PC-9 (cell line): ENCODE data around the gene PRKCA.

Experiments
- EZH2 ChIP-seq: fragments of 200-600 bp; sonication (generic); IDR thresholded peaks from 2 replicates; pipeline ENCODE4 v1.8.0; 2017; ENCODE audit warnings: antibody characterized with exemption, low read depth
- TF ChIP-seq, protein P1 (sequence below): fragments of 200-600 bp; sonication (generic); conservative IDR thresholded peaks from 2 replicates; pipeline ENCODE4 v1.6.1; 2017; ENCODE audit warnings: mixed run types, antibody characterized with exemption, mild to moderate bottlenecking, moderate library complexity

GRCh38 chr17:66447159-66447558 is 144.7 kb downstream of the PRKCA start:
- TF ChIP-seq, protein P1, sequence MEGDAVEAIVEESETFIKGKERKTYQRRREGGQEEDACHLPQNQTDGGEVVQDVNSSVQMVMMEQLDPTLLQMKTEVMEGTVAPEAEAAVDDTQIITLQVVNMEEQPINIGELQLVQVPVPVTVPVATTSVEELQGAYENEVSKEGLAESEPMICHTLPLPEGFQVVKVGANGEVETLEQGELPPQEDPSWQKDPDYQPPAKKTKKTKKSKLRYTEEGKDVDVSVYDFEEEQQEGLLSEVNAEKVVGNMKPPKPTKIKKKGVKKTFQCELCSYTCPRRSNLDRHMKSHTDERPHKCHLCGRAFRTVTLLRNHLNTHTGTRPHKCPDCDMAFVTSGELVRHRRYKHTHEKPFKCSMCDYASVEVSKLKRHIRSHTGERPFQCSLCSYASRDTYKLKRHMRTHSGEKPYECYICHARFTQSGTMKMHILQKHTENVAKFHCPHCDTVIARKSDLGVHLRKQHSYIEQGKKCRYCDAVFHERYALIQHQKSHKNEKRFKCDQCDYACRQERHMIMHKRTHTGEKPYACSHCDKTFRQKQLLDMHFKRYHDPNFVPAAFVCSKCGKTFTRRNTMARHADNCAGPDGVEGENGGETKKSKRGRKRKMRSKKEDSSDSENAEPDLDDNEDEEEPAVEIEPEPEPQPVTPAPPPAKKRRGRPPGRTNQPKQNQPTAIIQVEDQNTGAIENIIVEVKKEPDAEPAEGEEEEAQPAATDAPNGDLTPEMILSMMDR = no peak
- TF ChIP-seq EZH2 = no peak
